ENCODE data around the gene TMEM59L. TPM values are rescaled to one million over a fixed set of nuclear protein-coding genes. Genes with fewer than 3 reads are reported as not detected.
A peak's percentile ranks its signal among the peaks of the same experiment; 100 is the strongest.

The TMEM59L gene
- total and polyA plus RNA-seq, 10 donors: 0.15 to 0.74 (median 0.49) TPM; not detected in 5

DNA sequence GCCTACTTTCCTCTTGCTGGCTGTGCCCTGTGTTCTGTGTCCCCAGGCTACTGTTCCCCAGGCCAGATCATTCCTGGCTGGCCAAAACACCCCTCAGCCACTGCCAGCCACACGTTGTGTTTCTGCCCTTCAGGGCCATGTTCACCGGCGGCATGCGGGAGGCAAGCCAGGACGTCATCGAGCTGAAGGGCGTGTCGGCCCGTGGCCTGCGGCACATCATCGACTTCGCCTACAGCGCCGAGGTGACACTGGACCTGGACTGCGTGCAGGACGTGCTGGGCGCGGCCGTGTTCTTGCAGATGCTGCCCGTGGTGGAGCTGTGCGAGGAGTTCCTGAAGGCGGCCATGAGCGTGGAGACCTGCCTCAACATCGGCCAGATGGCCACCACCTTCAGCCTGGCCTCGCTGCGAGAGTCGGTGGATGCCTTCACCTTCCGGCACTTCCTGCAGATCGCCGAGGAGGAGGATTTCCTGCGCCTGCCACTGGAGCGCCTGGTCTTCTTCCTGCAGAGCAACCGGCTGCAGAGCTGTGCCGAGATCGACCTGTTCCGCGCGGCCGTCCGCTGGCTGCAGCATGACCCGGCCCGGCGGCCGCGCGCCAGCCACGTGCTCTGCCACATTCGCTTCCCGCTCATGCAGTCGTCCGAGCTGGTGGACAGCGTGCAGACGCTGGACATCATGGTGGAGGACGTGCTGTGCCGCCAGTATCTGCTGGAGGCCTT, 55.0 kb downstream of the TMEM59L start:
- H3K36me3 ChIP-seq: peaks cover 0 to 85% (median 31%) of the 10 kb centered on the region in 6 donors
- intact Hi-C loops (cut with DNase I; ENCODE audit: low total_unique reads): no loop called here
- H3K4me1 ChIP-seq: peaks cover 0 to 37% (median 16%) of the 10 kb centered on the region in 6 donors
- H3K9me3 ChIP-seq: no peaks in the 10 kb centered on the region
- H3K27me3 ChIP-seq (replicated peaks in 1 of 7): no peaks in the 10 kb centered on the region
- 95 to 97% (median 96%) methylated on average over 45 to 55 of the region's 55 CpGs for WGBS, 5 donors
- no peak overlapping the region for H3K4me3 ChIP-seq
- no peak for DNase-seq
- TF ChIP-seq POLR2A (IDR thresholded peaks at IDR 0.05) (no peak), POLR2AphosphoS5 (IDR thresholded peaks at IDR 0.05) (peak in 1 of 3 donors; percentile 18), CTCF (IDR thresholded peaks at IDR 0.05 in 8 of 11, conservative IDR thresholded peaks at IDR 0.05 in 3 of 11) (no peak)
- H3K27ac ChIP-seq: no peak overlapping the region

GRCh38 chr19:18668252-18668631, 55.6 kb downstream of the TMEM59L start:
- 97 to 100% (median 98%) methylated on average over 1 to 38 of the region's 38 CpGs for WGBS, 5 donors
- Histone ChIP-seq H3K36me3 (peaks cover 0 to 85% (median 31%) of the 10 kb centered on the region in 6 donors), H3K27me3 (replicated peaks in 1 of 7) (no peaks in the 10 kb centered on the region), H3K4me1 (peaks cover 0 to 31% (median 14%) of the 10 kb centered on the region in 6 donors), H3K9me3 (no peaks in the 10 kb centered on the region), H3K27ac (no peak overlapping the region), H3K4me3 (no peak overlapping the region)
- no peak for DNase-seq
- TF ChIP-seq CTCF (IDR thresholded peaks at IDR 0.05 in 8 of 11, conservative IDR thresholded peaks at IDR 0.05 in 3 of 11) (no peak), POLR2A (IDR thresholded peaks at IDR 0.05) (no peak), POLR2AphosphoS5 (IDR thresholded peaks at IDR 0.05) (no peak)
- intact Hi-C loops (cut with DNase I; ENCODE audit: low total_unique reads): no loop called here

GRCh38 chr19:18668744-18669523, 56.3 kb downstream of the TMEM59L start:
- Histone ChIP-seq H3K27ac (no peak overlapping the region), H3K9me3 (no peaks in the 10 kb centered on the region), H3K4me1 (peaks cover 0 to 24% (median 8%) of the 10 kb centered on the region in 6 donors), H3K27me3 (replicated peaks in 1 of 7) (no peaks in the 10 kb centered on the region), H3K4me3 (no peak overlapping the region), H3K36me3 (peaks cover 0 to 85% (median 31%) of the 10 kb centered on the region in 6 donors)
- no peak for DNase-seq
- intact Hi-C loops (cut with DNase I; ENCODE audit: low total_unique reads): no loop called here
- WGBS, 5 donors: 93 to 98% (median 96%) methylated on average over 35 to 58 of the region's 58 CpGs
- TF ChIP-seq POLR2AphosphoS5 (IDR thresholded peaks at IDR 0.05): no peak
- no peak for TF ChIP-seq POLR2A (IDR thresholded peaks at IDR 0.05)
- TF ChIP-seq CTCF (IDR thresholded peaks at IDR 0.05 in 8 of 11, conservative IDR thresholded peaks at IDR 0.05 in 3 of 11): no peak

DNA sequence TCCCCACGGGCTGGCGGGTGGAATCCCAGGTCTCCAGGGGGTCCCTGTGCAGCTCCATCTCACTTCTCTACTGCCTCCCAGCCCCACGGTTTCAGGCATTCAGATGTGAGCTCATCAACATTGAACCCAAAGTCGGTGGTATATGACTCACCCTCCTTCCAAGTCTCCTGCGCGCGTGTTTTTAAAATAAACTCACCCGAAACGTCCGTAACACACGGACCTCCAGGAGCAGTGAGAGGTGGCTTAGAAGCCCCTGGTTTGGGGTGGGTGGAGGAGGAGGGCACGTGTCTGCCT, 56.8 kb downstream of the TMEM59L start:
- intact Hi-C loops (cut with DNase I; ENCODE audit: low total_unique reads): no loop called here
- no peak for DNase-seq

More for the DNA sequence above, 56.8 kb downstream of the TMEM59L start:
- H3K27ac ChIP-seq: no peak overlapping the region
- TF ChIP-seq POLR2A (IDR thresholded peaks at IDR 0.05): no peak
- TF ChIP-seq POLR2AphosphoS5 (IDR thresholded peaks at IDR 0.05): no peak
- TF ChIP-seq CTCF (IDR thresholded peaks at IDR 0.05 in 8 of 11, conservative IDR thresholded peaks at IDR 0.05 in 3 of 11): no peak
- no peaks in the 10 kb centered on the region for H3K9me3 ChIP-seq
- H3K36me3 ChIP-seq: peaks cover 0 to 80% (median 31%) of the 10 kb centered on the region in 6 donors
- no peak overlapping the region for H3K4me3 ChIP-seq
- 90 to 95% (median 94%) methylated on average over 12 of the region's 12 CpGs for WGBS, 5 donors
- H3K4me1 ChIP-seq: peaks cover 0 to 19% (median 2%) of the 10 kb centered on the region in 6 donors
- no peaks in the 10 kb centered on the region for H3K27me3 ChIP-seq (replicated peaks in 1 of 7)

Measured in spleen (tissue), 11 donors.